NCI-H187 (cell line): ENCODE results near the gene SLC37A3.
"Not testable (repeated sequence)": the region's sequence is repeated elsewhere in the genome, so short reads cannot be mapped to it uniquely, and the experiment has no call there.

Experiments
- DNase-seq, 2 experiments: peaks; one replicate each; lab custom pipeline; 2025; lab: John Stamatoyannopoulos, UW

SLC37A3 gene

GRCh38 chr7:140312141-140312846 lies 86.0 kb downstream of the SLC37A3 start:
- no peak for DNase-seq

DNA sequence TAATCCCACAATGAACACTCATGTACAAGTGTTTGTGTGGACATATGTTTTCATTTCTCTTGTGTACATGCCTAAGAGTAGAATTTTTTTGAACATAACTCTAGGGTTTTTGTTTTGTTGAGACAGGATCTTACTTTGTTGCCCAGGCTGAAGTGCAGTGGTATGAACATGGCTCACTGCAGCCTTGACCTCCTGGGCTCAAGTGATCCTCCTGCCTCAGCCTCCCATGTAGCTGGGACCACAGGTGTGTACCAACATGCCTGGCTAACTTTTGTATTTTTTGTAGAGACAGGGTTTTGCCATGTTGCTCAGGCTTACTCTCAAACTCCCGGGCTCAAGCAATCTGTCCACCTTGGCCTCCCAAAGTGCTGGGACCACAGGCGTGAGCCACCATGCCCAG lies 87.2 kb downstream of the SLC37A3 start:
- not testable (repeated sequence) for DNase-seq

- DNase-seq, result no peak
Measured at GRCh38 chr7:140310337-140311002, 87.9 kb downstream of the SLC37A3 start.

DNA sequence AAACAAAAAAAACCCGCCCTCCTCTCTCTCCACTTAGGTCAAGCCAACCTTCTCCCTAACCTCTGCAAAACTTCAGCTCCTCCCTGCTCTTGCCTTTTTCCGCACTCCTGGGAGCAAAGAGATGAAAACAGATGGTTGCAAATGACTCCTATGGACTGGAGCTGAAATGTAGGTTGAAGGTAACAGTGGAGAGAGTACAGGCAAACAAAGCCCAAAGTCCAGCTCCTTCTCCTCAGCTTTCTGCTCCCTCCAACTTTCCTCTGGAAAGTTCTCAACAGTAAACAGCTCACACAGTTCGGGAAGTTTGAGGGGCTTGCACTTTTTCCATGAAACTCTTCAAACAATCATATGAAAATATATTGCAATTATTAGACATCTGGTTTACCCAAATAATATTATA lies 90.3 kb downstream of the SLC37A3 start:
- no peak for DNase-seq

DNA sequence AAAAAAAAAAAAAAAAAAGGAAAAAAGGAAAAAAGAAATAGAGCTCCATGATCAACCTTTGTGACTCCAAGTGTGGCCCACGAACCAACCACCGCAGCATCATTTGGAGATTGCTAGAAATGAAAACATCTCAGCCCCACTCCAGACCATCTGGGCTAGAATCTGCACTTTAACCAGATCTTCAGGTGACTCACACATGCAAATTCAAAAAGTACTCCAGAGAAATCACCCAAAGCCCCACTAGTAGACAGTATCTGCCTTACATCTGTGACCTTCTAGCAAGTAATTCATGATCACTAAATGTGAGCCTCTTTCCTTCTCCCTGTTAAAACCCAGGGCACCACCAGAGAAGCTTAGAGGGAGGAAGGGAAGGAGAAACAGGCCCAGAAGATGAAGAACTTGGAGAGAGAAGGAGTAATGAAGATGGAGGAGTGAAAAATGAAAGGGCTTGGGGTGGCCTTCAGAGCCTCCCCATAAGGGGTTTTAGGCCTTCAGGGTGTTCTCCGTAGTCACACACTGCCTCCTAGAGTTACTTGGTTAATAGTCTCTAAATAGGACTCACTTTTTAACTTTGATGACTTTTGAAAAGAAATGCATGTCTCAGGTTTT lies 94.0 kb downstream of the SLC37A3 start:
- DNase-seq, result no peak

GRCh38 chr7:140300243-140301136 lies 97.8 kb downstream of the SLC37A3 start:
- DNase-seq, result no peak

DNA sequence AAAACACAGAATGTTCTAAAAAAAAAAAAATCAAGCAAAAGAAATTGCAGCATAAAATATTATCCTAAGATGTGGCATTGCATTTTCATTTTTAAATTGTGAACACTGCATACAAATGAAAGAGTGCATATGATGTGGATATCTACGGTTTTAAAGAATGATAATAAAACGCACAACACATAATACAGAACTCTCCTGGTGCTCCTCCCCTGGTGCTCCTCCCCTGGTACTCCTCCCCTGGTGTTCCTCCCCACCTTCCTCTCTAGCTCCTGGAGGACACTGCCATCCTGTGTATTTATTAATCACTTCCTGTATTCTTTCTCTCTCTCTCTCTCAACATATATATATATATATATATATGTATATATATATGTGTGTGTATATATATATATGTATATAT lies 100.1 kb downstream of the SLC37A3 start:
- DNase-seq, result no peak

DNA sequence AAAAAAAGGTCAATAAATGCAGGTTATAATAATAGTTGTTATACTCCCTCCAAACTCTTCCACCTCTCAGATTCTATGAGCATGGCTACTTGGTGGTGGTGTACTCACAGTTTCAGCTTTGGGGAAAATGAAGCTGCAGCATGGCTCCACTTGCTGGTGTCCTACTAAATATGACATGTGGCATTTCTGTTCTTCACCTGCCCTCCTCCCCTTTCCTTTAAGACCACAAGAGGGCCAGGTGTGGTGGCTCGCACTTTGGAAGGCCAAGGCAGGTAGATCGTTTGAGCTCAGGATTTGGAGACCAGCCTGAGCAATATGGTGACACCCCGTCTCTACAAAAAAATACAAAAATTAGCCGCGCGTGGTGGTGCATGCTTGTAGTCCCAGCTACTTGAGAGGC lies 101.1 kb downstream of the SLC37A3 start:
- DNase-seq, result no peak

DNA sequence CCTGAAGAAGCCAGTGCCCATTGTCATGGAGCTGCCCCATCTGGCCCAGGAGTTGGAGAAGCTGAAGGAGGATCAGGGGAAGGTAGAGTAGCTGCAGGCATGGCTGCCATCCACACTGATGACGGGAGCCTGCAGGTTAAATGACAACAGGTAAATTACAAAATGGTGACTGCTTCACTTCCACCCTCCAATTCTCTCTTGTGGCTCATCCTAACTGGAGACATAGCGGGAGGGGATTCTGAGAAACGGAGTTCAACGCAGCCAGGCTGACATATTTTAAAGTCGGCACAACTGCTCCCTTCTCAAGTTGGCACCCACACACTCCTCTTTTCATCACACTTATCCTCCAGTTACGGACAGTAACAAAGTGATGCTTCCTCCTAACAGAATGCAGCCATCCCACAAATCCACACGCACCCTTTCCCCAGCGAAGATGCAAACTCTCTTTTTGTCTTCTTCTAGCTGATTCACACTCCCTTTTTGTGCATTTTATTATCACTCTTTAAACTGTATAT lies 103.0 kb downstream of the SLC37A3 start:
- no peak for DNase-seq

- no peak for DNase-seq
Measured at GRCh38 chr7:140294454-140294853, 103.9 kb downstream of the SLC37A3 start.

GRCh38 chr7:140292438-140292837 lies 105.9 kb downstream of the SLC37A3 start:
- no peak for DNase-seq

- DNase-seq, result no peak
Measured at GRCh38 chr7:140289804-140290203, 108.5 kb downstream of the SLC37A3 start.

GRCh38 chr7:140287988-140288387 lies 110.3 kb downstream of the SLC37A3 start:
- DNase-seq, result no peak

DNA sequence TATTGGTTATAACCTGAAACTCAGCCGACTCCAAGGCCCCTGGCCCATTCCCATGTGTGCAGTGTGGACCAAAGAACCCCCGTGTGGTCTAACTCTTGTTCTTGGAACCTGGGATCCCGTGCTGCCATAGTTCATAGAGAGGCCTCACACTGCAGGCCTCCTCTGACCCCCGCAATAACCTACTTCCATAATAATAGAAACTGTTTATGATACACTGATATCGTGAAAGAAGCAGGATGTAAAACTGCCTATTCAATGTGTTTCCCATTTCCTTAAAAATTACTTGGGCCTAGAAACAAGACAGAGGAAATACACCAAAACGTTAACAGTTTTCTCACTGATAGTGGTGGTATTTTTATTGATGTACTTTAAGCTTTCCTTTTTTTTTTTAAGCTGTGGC lies 112.4 kb downstream of the SLC37A3 start:
- DNase-seq, result no peak

- no peak for DNase-seq
Measured at GRCh38 chr7:140284062-140284461, 114.3 kb downstream of the SLC37A3 start.
